Type B pancreatic cell (in vitro differentiated cells): ENCODE measurements around the gene CARD11. TPM values are rescaled to one million over a fixed set of nuclear protein-coding genes. Genes with fewer than 3 reads are reported as not detected.
A peak's percentile ranks its signal among the peaks of the same experiment; 100 is the strongest.

Source experiments
- DNase-seq: peaks from one replicate; pipeline ENCODE4 v3.0.0; 2021; ENCODE audit warnings: mixed read lengths; ENCODE audit not compliant: unreplicated experiment; ENCODE audit errors: extremely low spot score
- H3K27ac Mint-ChIP-seq: 2 replicates; pipeline ENCODE4 v1.8.0; 2021; ENCODE audit warnings: mild to moderate bottlenecking, mixed read lengths
- H3K27me3 Mint-ChIP-seq: 2 replicates; pipeline ENCODE4 v1.8.0; 2021; ENCODE audit warnings: mixed read lengths
- H3K36me3 Mint-ChIP-seq: 2 replicates; pipeline ENCODE4 v1.8.0; 2021; ENCODE audit warnings: mixed read lengths
- H3K4me1 Mint-ChIP-seq: one replicate; pipeline ENCODE4 v1.8.0; 2021; ENCODE audit warnings: mixed read lengths; ENCODE audit not compliant: unreplicated experiment
- H3K4me3 Mint-ChIP-seq: 2 replicates; pipeline ENCODE4 v1.8.0; 2021; ENCODE audit warnings: mild to moderate bottlenecking, mixed read lengths
- H3K9me3 Mint-ChIP-seq: 2 replicates; pipeline ENCODE4 v1.8.0; 2021; ENCODE audit warnings: mixed read lengths
- CTCF ChIP-seq: fragments of 200-600 bp; sonication (generic); conservative IDR thresholded peaks from 2 replicates; pipeline ENCODE4 v1.5.0; 2021; ENCODE audit warnings: antibody characterized with exemption, mild to moderate bottlenecking
- total RNA-seq: library from RNA; stranded (reverse); gene quantifications from 2 replicates; pipeline ENCODE4 v1.2.1, GENCODE V29; 2021; ENCODE audit warnings: low replicate concordance

CARD11 gene
- total RNA-seq, 1 donor from 2014 or later = 11.6 TPM

- H3K27me3 Mint-ChIP-seq = peaks cover 6% of the 10 kb centered on the region
- H3K36me3 Mint-ChIP-seq = no peaks in the 10 kb centered on the region
- DNase-seq = no peak
- no peak overlapping the region for H3K4me3 Mint-ChIP-seq
- no peaks in the 10 kb centered on the region for H3K9me3 Mint-ChIP-seq
- H3K4me1 Mint-ChIP-seq = peaks cover 4% of the 10 kb centered on the region
- no peak for TF ChIP-seq CTCF
- H3K27ac Mint-ChIP-seq = no peak overlapping the region
Observed at GRCh38 chr7:2981103-2981480, 62.6 kb downstream of the CARD11 start.

- Mint-ChIP-seq H3K36me3 (no peaks in the 10 kb centered on the region), H3K9me3 (no peaks in the 10 kb centered on the region), H3K27me3 (peaks cover 6% of the 10 kb centered on the region), H3K4me1 (peaks cover 6% of the 10 kb centered on the region), H3K4me3 (no peak overlapping the region), H3K27ac (no peak overlapping the region)
- DNase-seq = no peak
- TF ChIP-seq CTCF = no peak
Observed at GRCh38 chr7:2980401-2981102, 63.1 kb downstream of the CARD11 start.

GRCh38 chr7:2979951-2980350, 63.7 kb downstream of the CARD11 start:
- Mint-ChIP-seq H3K27ac (no peak overlapping the region), H3K9me3 (no peaks in the 10 kb centered on the region), H3K27me3 (peaks cover 6% of the 10 kb centered on the region), H3K36me3 (no peaks in the 10 kb centered on the region), H3K4me3 (no peak overlapping the region), H3K4me1 (peaks cover 7% of the 10 kb centered on the region)
- DNase-seq = no peak
- TF ChIP-seq CTCF = no peak

- Mint-ChIP-seq H3K27me3 (peaks cover 6% of the 10 kb centered on the region), H3K4me3 (peak overlapping the region; percentile 6), H3K36me3 (no peaks in the 10 kb centered on the region), H3K4me1 (peaks cover 7% of the 10 kb centered on the region), H3K9me3 (no peaks in the 10 kb centered on the region), H3K27ac (peak overlapping the region; percentile 37)
- no peak for DNase-seq
- TF ChIP-seq CTCF = no peak
Observed at GRCh38 chr7:2979201-2979631, 64.5 kb downstream of the CARD11 start.

GRCh38 chr7:2978408-2978807, 65.3 kb downstream of the CARD11 start:
- Mint-ChIP-seq H3K4me3 (peak overlapping the region; percentile 28), H3K27ac (no peak overlapping the region), H3K4me1 (peaks cover 7% of the 10 kb centered on the region), H3K9me3 (no peaks in the 10 kb centered on the region), H3K36me3 (no peaks in the 10 kb centered on the region), H3K27me3 (peaks cover 6% of the 10 kb centered on the region)
- DNase-seq = no peak
- no peak for TF ChIP-seq CTCF
